Esophagus muscularis mucosa (tissue), 4 donors: Measurements from ENCODE around the gene CYB5R2.

Source experiments
- CTCF ChIP-seq, 3 experiments: fragments of 200-600 bp in 2 of 3; fragments of 450-650 bp in 1 of 3; sonication (generic) in 2 of 3; IDR thresholded peaks; one replicate each; pipeline ENCODE4 v1.5.1; 2017 to 2019; ENCODE audit warnings: antibody characterized with exemption in 3 of 3, mild to moderate bottlenecking in 2 of 3, moderate library complexity in 1 of 3
- EP300 ChIP-seq: sonication (generic); formaldehyde crosslinking; IDR thresholded peaks from one replicate; pipeline ENCODE4 v1.6.1; 2017; ENCODE audit warnings: antibody characterized with exemption
- POLR2A ChIP-seq: fragments of 450-650 bp; IDR thresholded peaks from one replicate; pipeline ENCODE4 v1.6.1; 2017; ENCODE audit warnings: antibody characterized with exemption, moderate library complexity, mild to moderate bottlenecking, low read depth
- POLR2AphosphoS5 ChIP-seq, 2 donors: sonication (generic); formaldehyde crosslinking; IDR thresholded peaks; one replicate each; pipeline ENCODE4 v1.6.1; 2017; ENCODE audit warnings: antibody characterized with exemption in 2 of 2

GRCh38 chr11:7635708-7636107 lies 37.6 kb downstream of the CYB5R2 start:
- no peak for TF ChIP-seq CTCF (IDR thresholded peaks at IDR 0.05)
- TF ChIP-seq POLR2A = no peak
- no peak for TF ChIP-seq POLR2AphosphoS5 (IDR thresholded peaks at IDR 0.05)
- no peak for TF ChIP-seq EP300
